HG03460 (cell line): ENCODE measurements around the gene BTD.
"Not testable (repeated sequence)": the region's sequence is repeated elsewhere in the genome, so short reads cannot be mapped to it uniquely, and the experiment has no call there.

Experiments
- ATAC-seq: cut with Tn5 transposase; IDR thresholded peaks from one replicate; pipeline ENCODE4 v1.9.1; 2021; ENCODE audit not compliant: unreplicated experiment

The BTD gene

GRCh38 chr3:15602816-15603215, 1.3 kb downstream of the BTD start:
- ATAC-seq, result not testable (repeated sequence)

- ATAC-seq, result not testable (repeated sequence)
Observed at GRCh38 chr3:15604584-15604983, 3.0 kb downstream of the BTD start.

GRCh38 chr3:15606434-15606891, 4.9 kb downstream of the BTD start:
- no peak for ATAC-seq

- ATAC-seq, result no peak
Observed at GRCh38 chr3:15610082-15610759, 8.7 kb downstream of the BTD start.

- ATAC-seq, result no peak
Observed at GRCh38 chr3:15611018-15611417, 9.5 kb downstream of the BTD start.

GRCh38 chr3:15612001-15612400, 10.5 kb downstream of the BTD start:
- no peak for ATAC-seq

GRCh38 chr3:15614958-15615357, 13.4 kb downstream of the BTD start:
- no peak for ATAC-seq

GRCh38 chr3:15616053-15616452, 14.5 kb downstream of the BTD start:
- ATAC-seq, result no peak

GRCh38 chr3:15619659-15620464, 18.3 kb downstream of the BTD start:
- not testable (repeated sequence) for ATAC-seq

GRCh38 chr3:15623535-15624440, 22.2 kb downstream of the BTD start:
- ATAC-seq, result no peak

- ATAC-seq, result no peak
Observed at GRCh38 chr3:15628967-15629366, 27.4 kb downstream of the BTD start.

GRCh38 chr3:15629860-15630597, 28.5 kb downstream of the BTD start:
- peak; percentile 97 for ATAC-seq

GRCh38 chr3:15630646-15631350, 29.3 kb downstream of the BTD start:
- no peak for ATAC-seq

GRCh38 chr3:15631426-15632211, 30.1 kb downstream of the BTD start:
- no peak for ATAC-seq

- no peak for ATAC-seq
Observed at GRCh38 chr3:15632212-15632580, 30.7 kb downstream of the BTD start.

- ATAC-seq, result no peak
Observed at GRCh38 chr3:15633159-15633558, 31.6 kb downstream of the BTD start.

- no peak for ATAC-seq
Observed at GRCh38 chr3:15633766-15634598, 32.4 kb downstream of the BTD start.

- ATAC-seq, result no peak
Observed at GRCh38 chr3:15634671-15635070, 33.1 kb downstream of the BTD start.
